Cortex of kidney (tissue), 1 donor: ENCODE measurements around the gene TBX4.

Source experiments
- DNase-seq: peaks from one replicate; lab custom pipeline; 2025; lab: John Stamatoyannopoulos, UW

Gene TBX4

GRCh38 chr17:61465550-61466237, 13.5 kb downstream of the TBX4 start:
- DNase-seq, result no peak

- no peak for DNase-seq
These were observed 14.0 kb downstream of the TBX4 start for GRCh38 chr17:61466246-61466645.

- DNase-seq, result no peak
These were observed 15.4 kb downstream of the TBX4 start for GRCh38 chr17:61467416-61468262.

- no peak for DNase-seq
These were observed 16.2 kb downstream of the TBX4 start for GRCh38 chr17:61468263-61468907.

- no peak for DNase-seq
These were observed 17.3 kb downstream of the TBX4 start for GRCh38 chr17:61469474-61469873.

GRCh38 chr17:61469949-61470348, 17.7 kb downstream of the TBX4 start:
- no peak for DNase-seq

- no peak for DNase-seq
These were observed 18.4 kb downstream of the TBX4 start for GRCh38 chr17:61470530-61471136.

- DNase-seq, result no peak
These were observed 22.2 kb downstream of the TBX4 start for GRCh38 chr17:61474235-61474927.

- no peak for DNase-seq
These were observed 22.7 kb downstream of the TBX4 start for GRCh38 chr17:61474934-61475333.

GRCh38 chr17:61475726-61476125, 23.5 kb downstream of the TBX4 start:
- no peak for DNase-seq

- no peak for DNase-seq
These were observed 24.4 kb downstream of the TBX4 start for GRCh38 chr17:61476476-61477203.

- no peak for DNase-seq
These were observed 25.1 kb downstream of the TBX4 start for GRCh38 chr17:61477204-61477834.

- DNase-seq, result no peak
These were observed 26.0 kb downstream of the TBX4 start for GRCh38 chr17:61478026-61478789.

GRCh38 chr17:61478790-61479492, 26.7 kb downstream of the TBX4 start:
- no peak for DNase-seq

GRCh38 chr17:61479493-61480413, 27.5 kb downstream of the TBX4 start:
- DNase-seq, result no peak

GRCh38 chr17:61480414-61480807, 28.2 kb downstream of the TBX4 start:
- DNase-seq, result no peak

- no peak for DNase-seq
These were observed 29.2 kb downstream of the TBX4 start for GRCh38 chr17:61481421-61481820.

- no peak for DNase-seq
These were observed 30.2 kb downstream of the TBX4 start for GRCh38 chr17:61482467-61482866.
